Spleen (tissue), 11 donors: ENCODE results near the gene DOK7. TPM values are rescaled to one million over a fixed set of nuclear protein-coding genes. Genes with fewer than 3 reads are reported as not detected.
A peak's percentile ranks its signal among the peaks of the same experiment; 100 is the strongest.

Experiments
- DNase-seq: peaks from one replicate; pipeline ENCODE4 v3.0.0-alpha.2; 2020
- H3K27ac ChIP-seq, 8 donors: fragments of 200-600 bp; sonication (generic) in 7 of 8; 1 replicate in 4 of 8; 2 replicates in 4 of 8; pipeline versions ENCODE4 v1.5.0 to v1.8.0; 2016 to 2021; ENCODE audit warnings: inconsistent platforms in 4 of 8, mild to moderate bottlenecking in 4 of 8, moderate library complexity in 1 of 8
- H3K27me3 ChIP-seq, 7 donors: fragments of 200-600 bp; sonication (generic) in 6 of 7; replicated peaks in 1 of 7; 1 replicate in 4 of 7; 2 replicates in 3 of 7; pipeline versions ENCODE4 v1.5.0 to v1.8.0; 2016 to 2021; ENCODE audit warnings: inconsistent platforms in 3 of 7, mild to moderate bottlenecking in 1 of 7
- H3K36me3 ChIP-seq, 6 donors: fragments of 200-600 bp; sonication (generic) in 5 of 6; 1 replicate in 4 of 6; 2 replicates in 2 of 6; pipeline versions ENCODE4 v1.5.0 to v1.8.0; 2016 to 2021; ENCODE audit warnings: inconsistent platforms in 2 of 6
- H3K4me1 ChIP-seq, 6 donors: fragments of 200-600 bp; sonication (generic) in 5 of 6; 1 replicate in 3 of 6; 2 replicates in 3 of 6; pipeline versions ENCODE4 v1.5.0 to v1.8.0; 2016 to 2021; ENCODE audit warnings: inconsistent platforms in 3 of 6
- H3K4me3 ChIP-seq, 8 donors: fragments of 200-600 bp; sonication (generic) in 7 of 8; 1 replicate in 4 of 8; 2 replicates in 4 of 8; pipeline versions ENCODE4 v1.5.0 to v1.8.0; 2016 to 2021; ENCODE audit warnings: inconsistent platforms in 4 of 8, mild to moderate bottlenecking in 4 of 8, moderate library complexity in 2 of 8
- H3K9me3 ChIP-seq, 8 donors: fragments of 200-600 bp; sonication (generic) in 7 of 8; 1 replicate in 4 of 8; 2 replicates in 4 of 8; pipeline versions ENCODE4 v1.5.0 to v1.8.0; 2016 to 2021; ENCODE audit warnings: inconsistent platforms in 4 of 8
- CTCF ChIP-seq, 11 experiments: fragments of 200-600 bp in 7 of 11; fragments of 450-650 bp in 4 of 11; sonication (generic) in 4 of 11; IDR thresholded peaks in 8 of 11; conservative IDR thresholded peaks in 3 of 11; 1 replicate in 7 of 11; 2 replicates in 4 of 11; pipeline versions ENCODE4 v1.4.0 to v1.8.0; 2016 to 2021; ENCODE audit warnings: antibody characterized with exemption in 11 of 11, inconsistent platforms in 4 of 11, mild to moderate bottlenecking in 1 of 11
- POLR2A ChIP-seq, 3 donors: fragments of 450-650 bp; IDR thresholded peaks; one replicate each; pipeline ENCODE4 v1.5.1; 2017; ENCODE audit warnings: antibody characterized with exemption in 3 of 3, mild to moderate bottlenecking in 1 of 3
- POLR2AphosphoS5 ChIP-seq, 3 donors: sonication (generic); formaldehyde crosslinking; IDR thresholded peaks; one replicate each; pipeline ENCODE4 v1.5.1; 2017; ENCODE audit warnings: antibody characterized with exemption in 3 of 3
- WGBS, 5 donors: extraction: QIAGEN DNeasy Blood & Tissue Kit in 3 of 5; methylation state at CpG; one replicate each; pipeline versions ENCODE4 v1.1.5 to v1.1.7; 2013 to 2018; 5-methylcytosine and 5-hydroxymethylcytosine counted together
- intact Hi-C: fragments of 100-400 bp; cut with DNase I; formaldehyde crosslinking; loops from one replicate; pipeline ENCODE4 v1.15.0; 2023; ENCODE audit warnings: low total_unique reads
- polyA plus RNA-seq, 3 donors: library from polyadenylated mRNA; stranded (reverse); fragments of 200-250 nt; gene quantifications; one replicate each; pipeline ENCODE4 v1.2.1, GENCODE V29; 2013
- total RNA-seq, 7 donors: library from RNA; depleted of rRNA in 3 of 7; stranded (reverse); fragments of >200 nt in 3 of 7; fragmentation: NEBNext Ultra II Directional in 4 of 7; extraction: Animal tissue kit (Norgen Biotek cat#: 25700) in 4 of 7; gene quantifications; one replicate each; pipeline versions ENCODE4 v1.1.0 to v1.2.1, GENCODE V29; 2016 to 2021
- donor health status: healthy with polysubstance abuse.
- donor health status: DM: no; HTN: no; CAD: no; lungs with moderate emphysema.
- donor health status: DM: no; HTN: no; CAD: no.
- donor health status: Bipolar disorder and iron deficiency.
- donor health status: healthy.
- donor health status: DM: no; HTN: no; CAD: no.
- donor health status: DM: yes; HTN: yes; CAD: no.

Gene DOK7
- total and polyA plus RNA-seq, 10 donors = 0.69 to 13.5 (median 1.7) TPM

- Histone ChIP-seq H3K9me3 (no peaks in the 10 kb centered on the region), H3K36me3 (peaks cover 0 to 66% (median 37%) of the 10 kb centered on the region in 6 donors), H3K27ac (no peak overlapping the region), H3K4me1 (peaks cover 28 to 71% (median 53%) of the 10 kb centered on the region in 6 donors), H3K27me3 (no peaks in the 10 kb centered on the region), H3K4me3 (no peak overlapping the region)
- WGBS, 5 donors = 87 to 97% (median 94%) methylated on average over 15 to 27 of the region's 27 CpGs
- intact Hi-C loops = no loop called here
- TF ChIP-seq POLR2A (IDR thresholded peaks at IDR 0.05) = no peak
- no peak for TF ChIP-seq CTCF (IDR thresholded peaks at IDR 0.05 in 8 of 11, conservative IDR thresholded peaks at IDR 0.05 in 3 of 11)
- peak in 1 of 3 donors; percentile 46 for TF ChIP-seq POLR2AphosphoS5 (IDR thresholded peaks at IDR 0.05)
- DNase-seq = peak; percentile 76
Observed at GRCh38 chr4:3527914-3528876, 65.1 kb downstream of the DOK7 start.

- peak overlapping the region in 4 of 8 donors; percentile 9 to 90 (median 66) for H3K27ac ChIP-seq
- peaks cover 0 to 54% (median 26%) of the 10 kb centered on the region in 6 donors for H3K36me3 ChIP-seq
- WGBS, 5 donors = 45 to 78% (median 74%) methylated on average over 12 of the region's 12 CpGs
- TF ChIP-seq POLR2AphosphoS5 (IDR thresholded peaks at IDR 0.05) (peak in 1 of 3 donors; percentile 44), POLR2A (IDR thresholded peaks at IDR 0.05) (no peak)
- peaks cover 28 to 73% (median 54%) of the 10 kb centered on the region in 6 donors for H3K4me1 ChIP-seq
- peak overlapping the region in 1 of 8 donors; percentile 87 for H3K4me3 ChIP-seq
- H3K27me3 ChIP-seq = no peaks in the 10 kb centered on the region
- DNase-seq = peak; percentile 86
- intact Hi-C loops = no loop called here
- H3K9me3 ChIP-seq = no peaks in the 10 kb centered on the region
Observed at GRCh38 chr4:3529363-3529762, 66.3 kb downstream of the DOK7 start.

- 88 to 95% (median 91%) methylated on average over 16 of the region's 16 CpGs for WGBS, 5 donors
- Histone ChIP-seq H3K4me1 (peaks cover 28 to 73% (median 54%) of the 10 kb centered on the region in 6 donors), H3K27ac (peak overlapping the region in 3 of 8 donors; percentile 65 to 90 (median 68)), H3K27me3 (no peaks in the 10 kb centered on the region), H3K4me3 (peak overlapping the region in 2 of 8 donors; percentile 84 to 87), H3K9me3 (no peaks in the 10 kb centered on the region), H3K36me3 (peaks cover 0 to 48% (median 19%) of the 10 kb centered on the region in 6 donors)
- DNase-seq = peak; percentile 71
- intact Hi-C loops = no loop called here
- TF ChIP-seq POLR2AphosphoS5 (IDR thresholded peaks at IDR 0.05) (no peak), CTCF (IDR thresholded peaks at IDR 0.05 in 8 of 11, conservative IDR thresholded peaks at IDR 0.05 in 3 of 11) (no peak), POLR2A (IDR thresholded peaks at IDR 0.05) (no peak)
Observed at GRCh38 chr4:3530051-3530450, 66.9 kb downstream of the DOK7 start.

GRCh38 chr4:3530663-3531254 lies 67.7 kb downstream of the DOK7 start:
- Histone ChIP-seq H3K9me3 (no peaks in the 10 kb centered on the region), H3K27ac (peak overlapping the region in 3 of 8 donors; percentile 65 to 90 (median 68)), H3K27me3 (no peaks in the 10 kb centered on the region), H3K4me1 (peaks cover 28 to 73% (median 52%) of the 10 kb centered on the region in 6 donors), H3K36me3 (peaks cover 0 to 40% (median 15%) of the 10 kb centered on the region in 6 donors), H3K4me3 (peak overlapping the region; percentile 71 to 94 (median 86))
- peak; percentile 81 for DNase-seq
- TF ChIP-seq POLR2AphosphoS5 (IDR thresholded peaks at IDR 0.05) = no peak
- WGBS, 5 donors = 85 to 91% (median 88%) methylated on average over 15 to 18 of the region's 18 CpGs
- intact Hi-C loops = no loop called here
